ENCODE results near the gene LPAR1. TPM values are rescaled to one million over a fixed set of nuclear protein-coding genes. Genes with fewer than 3 reads are reported as not detected.

LPAR1 gene
- total RNA-seq, 8 experiments from 2014 or later, result 0.69 to 128 (median 8.0) TPM

DNA sequence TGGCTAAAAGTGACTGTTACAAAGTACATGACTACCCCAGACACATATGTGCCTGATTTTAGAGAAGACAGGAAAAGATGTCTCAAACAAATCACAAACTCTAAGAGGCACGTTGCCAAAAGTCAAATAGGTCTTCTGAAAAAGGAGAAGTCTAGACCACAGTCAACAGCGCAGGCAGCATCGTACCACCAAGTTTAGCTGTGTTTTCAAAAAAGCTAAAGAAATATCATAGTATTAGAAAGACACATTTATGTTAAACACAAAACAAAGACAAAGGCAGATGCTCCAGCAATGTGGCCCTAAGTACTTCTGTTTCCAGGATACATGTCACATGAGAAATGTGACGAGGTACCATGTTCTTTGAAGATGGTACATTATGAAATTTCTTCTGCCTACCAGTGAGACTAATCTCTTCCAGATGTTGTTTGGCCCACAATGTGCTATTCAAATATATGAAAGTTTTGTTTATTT is 43.5 kb downstream of the LPAR1 start:
- 32 to 100% (median 67%) methylated on average over 1 to 4 of the region's 4 CpGs; no CpG with 5 or more reads in 3 of the 10 experiments for WGBS, 10 experiments
- H3K4me1 ChIP-seq (replicated peaks in 1 of 2), result peaks cover 0 to 4% of the 10 kb centered on the region in 2 donors
- no peak overlapping the region for H3K27ac ChIP-seq
- in situ Hi-C loops (cut with MboI; ENCODE audit: low pct_unique_long_range_greater_than_20kb in 2 of 9, low sequenced_read_pairs in 9 of 9, unreplicated experiment in 9 of 9), result no loop called here
- peak in 3 of 8 experiments; percentile 10 to 58 (median 27) for ATAC-seq (replicated peaks in 6 of 8)
- H3K4me3 ChIP-seq, result no peak overlapping the region

DNA sequence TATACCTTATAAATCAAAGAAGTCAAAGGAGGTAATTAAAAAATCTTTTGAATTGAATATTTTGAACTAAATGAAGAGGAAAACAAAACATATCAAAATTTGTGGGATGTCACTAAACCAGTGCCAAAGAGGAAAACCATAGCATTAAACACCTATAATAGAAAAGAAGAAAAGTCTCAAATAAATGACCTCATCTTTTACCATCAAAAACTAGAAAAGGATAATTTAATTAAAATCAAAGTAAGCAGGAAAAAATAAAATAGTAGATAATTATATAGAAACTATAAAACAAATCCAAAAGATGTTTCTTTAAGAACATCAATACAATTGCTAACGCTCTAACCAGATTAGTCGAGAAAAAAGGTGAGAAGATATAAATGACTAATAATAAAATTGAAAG is 47.8 kb downstream of the LPAR1 start:
- 80 to 100% (median 94%) methylated on average over 1 to 2 of the region's 2 CpGs for WGBS, 10 experiments
- in situ Hi-C loops (cut with MboI; ENCODE audit: low pct_unique_long_range_greater_than_20kb in 2 of 9, low sequenced_read_pairs in 9 of 9, unreplicated experiment in 9 of 9), result no loop called here
- no peak overlapping the region for H3K4me3 ChIP-seq
- peaks cover 0 to 4% of the 10 kb centered on the region in 2 donors for H3K4me1 ChIP-seq (replicated peaks in 1 of 2)
- H3K27ac ChIP-seq, result no peak overlapping the region
- no peak for ATAC-seq (replicated peaks in 6 of 8)

DNA sequence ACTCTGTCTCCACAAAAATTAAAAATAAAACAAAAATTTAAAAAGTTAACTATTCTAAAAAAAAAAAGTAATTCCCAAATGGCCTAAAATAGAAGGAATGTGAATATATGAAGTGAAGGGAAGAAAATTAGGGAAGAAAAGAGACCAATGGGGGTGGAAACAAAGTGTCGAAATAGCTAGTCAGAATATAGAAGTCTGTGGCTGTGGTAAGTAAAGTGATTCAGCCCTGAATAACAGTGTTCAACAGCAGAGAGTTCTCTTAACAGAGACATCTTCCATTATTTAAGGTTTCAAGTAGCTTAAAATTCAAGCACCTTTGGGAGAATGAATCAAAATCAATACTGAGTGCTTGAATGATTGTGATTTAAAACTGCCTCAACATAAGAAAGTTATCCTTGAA is 51.7 kb downstream of the LPAR1 start:
- H3K4me3 ChIP-seq, result no peak overlapping the region
- in situ Hi-C loops (cut with MboI; ENCODE audit: low pct_unique_long_range_greater_than_20kb in 2 of 9, low sequenced_read_pairs in 9 of 9, unreplicated experiment in 9 of 9), result no loop called here
- peaks cover 0 to 4% of the 10 kb centered on the region in 2 donors for H3K4me1 ChIP-seq (replicated peaks in 1 of 2)
- no peak overlapping the region for H3K27ac ChIP-seq
- no peak for ATAC-seq (replicated peaks in 6 of 8)
- 80 to 100% (median 100%) methylated on average over 1 of the region's 1 CpG; no CpG with 5 or more reads in 1 of the 10 experiments for WGBS, 10 experiments

DNA sequence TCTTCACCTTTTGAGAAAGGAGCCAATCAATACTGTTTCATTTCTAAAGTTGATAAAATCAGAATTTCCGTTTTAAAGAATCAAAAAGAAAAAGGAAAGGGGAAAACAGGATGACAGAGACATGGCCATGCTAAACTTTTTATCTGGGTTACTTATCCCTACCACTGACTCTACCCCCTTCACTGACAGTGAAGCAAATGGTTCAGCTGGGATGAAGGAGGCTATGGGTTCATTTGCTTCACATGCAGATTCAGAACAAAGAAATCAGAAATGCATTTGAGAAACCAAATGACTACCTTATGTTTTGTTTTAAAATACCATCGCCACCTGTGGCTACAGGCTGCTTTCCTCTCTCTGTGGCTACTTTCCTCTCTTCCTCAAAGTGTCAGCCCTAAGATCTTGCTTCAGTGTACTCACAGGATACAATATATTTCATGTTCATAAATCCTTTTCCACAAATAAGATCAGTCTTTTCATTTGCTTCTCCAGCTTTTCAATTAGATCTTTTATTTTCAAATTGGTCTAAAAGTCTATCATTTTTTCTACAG is 53.3 kb downstream of the LPAR1 start:
- no peak for ATAC-seq (replicated peaks in 6 of 8)
- Histone ChIP-seq H3K4me3 (no peak overlapping the region), H3K27ac (no peak overlapping the region), H3K4me1 (replicated peaks in 1 of 2) (no peaks in the 10 kb centered on the region)
- in situ Hi-C loops (cut with MboI; ENCODE audit: low pct_unique_long_range_greater_than_20kb in 2 of 9, low sequenced_read_pairs in 9 of 9, unreplicated experiment in 9 of 9), result no loop called here
- WGBS, 10 experiments, result 23 to 100% (median 67%) methylated on average over 1 to 2 of the region's 2 CpGs; no CpG with 5 or more reads in 1 of the 10 experiments

- in situ Hi-C loops (cut with MboI; ENCODE audit: low pct_unique_long_range_greater_than_20kb in 2 of 9, low sequenced_read_pairs in 9 of 9, unreplicated experiment in 9 of 9), result no loop called here
Measured at GRCh38 chr9:110980261-110980660, 58.0 kb downstream of the LPAR1 start.

GRCh38 chr9:110979636-110980035 is 58.6 kb downstream of the LPAR1 start:
- Histone ChIP-seq H3K4me3 (no peak overlapping the region), H3K27ac (no peak overlapping the region), H3K4me1 (replicated peaks in 1 of 2) (no peaks in the 10 kb centered on the region)
- ATAC-seq (replicated peaks in 6 of 8), result peak in 1 of 8 experiments; percentile 18
- in situ Hi-C loops (cut with MboI; ENCODE audit: low pct_unique_long_range_greater_than_20kb in 2 of 9, low sequenced_read_pairs in 9 of 9, unreplicated experiment in 9 of 9), result no loop called here

More at GRCh38 chr9:110980261-110980660, 58.0 kb downstream of the LPAR1 start:
- Histone ChIP-seq H3K27ac (no peak overlapping the region), H3K4me3 (no peak overlapping the region), H3K4me1 (replicated peaks in 1 of 2) (no peaks in the 10 kb centered on the region)
- no peak for ATAC-seq (replicated peaks in 6 of 8)
- 50 to 100% (median 83%) methylated on average over 1 to 3 of the region's 3 CpGs; no CpG with 5 or more reads in 1 of the 10 experiments for WGBS, 10 experiments

DNA sequence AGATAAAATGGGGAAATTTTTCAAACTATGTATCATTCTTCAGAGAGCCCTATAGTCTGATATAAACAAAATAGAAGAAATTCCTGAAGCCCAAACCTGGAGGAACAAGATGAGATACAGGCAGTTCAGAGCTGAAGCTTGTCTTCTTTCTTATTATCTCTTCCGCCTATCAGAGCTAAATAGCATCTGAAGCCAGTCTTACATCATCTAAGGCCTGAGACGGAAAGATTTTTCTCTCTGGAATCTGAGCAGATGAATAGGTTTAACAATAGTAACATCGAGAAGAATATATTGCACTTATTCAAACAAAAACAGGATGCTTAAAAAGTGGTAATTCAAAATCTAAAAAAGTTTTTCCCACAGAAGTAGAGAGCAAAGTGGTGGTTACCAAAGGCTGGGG is 59.8 kb downstream of the LPAR1 start:
- in situ Hi-C loops (cut with MboI; ENCODE audit: low pct_unique_long_range_greater_than_20kb in 2 of 9, low sequenced_read_pairs in 9 of 9, unreplicated experiment in 9 of 9), result no loop called here
- no peak overlapping the region for H3K4me3 ChIP-seq
- no peak overlapping the region for H3K27ac ChIP-seq
- H3K4me1 ChIP-seq (replicated peaks in 1 of 2), result no peaks in the 10 kb centered on the region
- WGBS, 10 experiments, result 60 to 100% (median 87%) methylated on average over 1 to 3 of the region's 3 CpGs; no CpG with 5 or more reads in 1 of the 10 experiments
- ATAC-seq (replicated peaks in 6 of 8), result no peak

- 40 to 100% (median 70%) methylated on average over 1 to 2 of the region's 3 CpGs; no CpG with 5 or more reads in 6 of the 10 experiments for WGBS, 10 experiments
- in situ Hi-C loops (cut with MboI; ENCODE audit: low pct_unique_long_range_greater_than_20kb in 2 of 9, low sequenced_read_pairs in 9 of 9, unreplicated experiment in 9 of 9), result no loop called here
- no peak overlapping the region for H3K4me3 ChIP-seq
- H3K27ac ChIP-seq, result no peak overlapping the region
- no peaks in the 10 kb centered on the region for H3K4me1 ChIP-seq (replicated peaks in 1 of 2)
- no peak for ATAC-seq (replicated peaks in 6 of 8)
Measured at GRCh38 chr9:110977259-110977709, 61.0 kb downstream of the LPAR1 start.

DNA sequence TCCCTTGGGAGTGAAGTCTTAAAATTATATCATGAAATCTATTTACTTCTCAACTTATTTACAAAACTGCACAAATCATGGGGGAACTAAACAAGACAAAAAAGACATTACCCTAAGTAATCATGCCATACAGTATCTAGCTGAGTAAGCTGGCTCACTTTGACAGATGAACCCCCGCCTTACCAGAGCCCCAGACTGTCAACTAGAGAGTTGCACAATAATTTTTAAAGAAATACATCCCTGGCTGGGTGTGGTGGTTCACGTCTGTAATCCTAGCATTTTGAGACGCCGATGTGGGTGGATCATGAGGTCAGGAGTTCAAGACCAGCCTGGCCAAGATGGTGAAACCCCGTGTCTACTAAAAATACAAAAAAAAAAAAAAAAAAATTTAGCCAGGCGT is 62.3 kb downstream of the LPAR1 start:
- H3K4me1 ChIP-seq (replicated peaks in 1 of 2), result no peaks in the 10 kb centered on the region
- no peak overlapping the region for H3K4me3 ChIP-seq
- in situ Hi-C loops (cut with MboI; ENCODE audit: low pct_unique_long_range_greater_than_20kb in 2 of 9, low sequenced_read_pairs in 9 of 9, unreplicated experiment in 9 of 9), result no loop called here
- no peak overlapping the region for H3K27ac ChIP-seq
- peak in 2 of 8 experiments; percentile 81 for ATAC-seq (replicated peaks in 6 of 8)
- WGBS, 10 experiments, result 8 to 95% (median 87%) methylated on average over 2 to 6 of the region's 6 CpGs; no CpG with 5 or more reads in 6 of the 10 experiments

- Histone ChIP-seq H3K27ac (no peak overlapping the region), H3K4me1 (replicated peaks in 1 of 2) (no peaks in the 10 kb centered on the region), H3K4me3 (no peak overlapping the region)
- ATAC-seq (replicated peaks in 6 of 8), result no peak
- WGBS, 10 experiments, result 69 to 100% (median 95%) methylated on average over 1 to 2 of the region's 2 CpGs; no CpG with 5 or more reads in 4 of the 10 experiments
- in situ Hi-C loops (cut with MboI; ENCODE audit: low pct_unique_long_range_greater_than_20kb in 2 of 9, low sequenced_read_pairs in 9 of 9, unreplicated experiment in 9 of 9), result no loop called here
Measured at GRCh38 chr9:110975278-110975677, 63.0 kb downstream of the LPAR1 start.

- Histone ChIP-seq H3K27ac (no peak overlapping the region), H3K4me1 (replicated peaks in 1 of 2) (no peaks in the 10 kb centered on the region), H3K4me3 (no peak overlapping the region)
- in situ Hi-C loops (cut with MboI; ENCODE audit: low pct_unique_long_range_greater_than_20kb in 2 of 9, low sequenced_read_pairs in 9 of 9, unreplicated experiment in 9 of 9), result no loop called here
- 60 to 100% (median 88%) methylated on average over 1 to 5 of the region's 5 CpGs; no CpG with 5 or more reads in 2 of the 10 experiments for WGBS, 10 experiments
- no peak for ATAC-seq (replicated peaks in 6 of 8)
Measured at GRCh38 chr9:110971705-110972104, 66.6 kb downstream of the LPAR1 start.

DNA sequence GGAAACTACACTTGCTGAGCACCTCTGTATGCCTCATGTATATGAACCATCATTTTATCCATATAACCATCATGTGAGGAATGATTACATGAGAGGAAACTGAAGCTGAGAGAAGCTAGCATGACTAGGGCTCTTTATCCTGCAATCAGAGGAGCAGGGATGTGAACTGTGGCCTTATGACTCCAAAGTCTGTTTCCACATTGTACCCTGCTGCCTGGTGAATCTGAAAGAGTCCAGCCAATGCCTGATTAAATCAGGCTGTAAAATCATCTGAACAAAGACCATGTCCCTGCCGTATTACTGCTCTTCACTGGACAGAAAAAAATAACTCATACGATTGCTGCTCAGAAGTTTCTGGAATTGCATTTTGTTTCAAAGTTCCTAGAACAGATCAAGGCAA is 67.0 kb downstream of the LPAR1 start:
- H3K4me1 ChIP-seq (replicated peaks in 1 of 2), result no peaks in the 10 kb centered on the region
- no peak overlapping the region for H3K27ac ChIP-seq
- ATAC-seq (replicated peaks in 6 of 8), result no peak
- in situ Hi-C loops (cut with MboI; ENCODE audit: low pct_unique_long_range_greater_than_20kb in 2 of 9, low sequenced_read_pairs in 9 of 9, unreplicated experiment in 9 of 9), result no loop called here
- WGBS, 10 experiments, result 20 to 100% (median 76%) methylated on average over 1 to 2 of the region's 2 CpGs; no CpG with 5 or more reads in 1 of the 10 experiments
- no peak overlapping the region for H3K4me3 ChIP-seq

- H3K4me1 ChIP-seq (replicated peaks in 1 of 2), result no peaks in the 10 kb centered on the region
- in situ Hi-C loops (cut with MboI; ENCODE audit: low pct_unique_long_range_greater_than_20kb in 2 of 9, low sequenced_read_pairs in 9 of 9, unreplicated experiment in 9 of 9), result no loop called here
- 31 to 100% (median 80%) methylated on average over 1 to 4 of the region's 4 CpGs; no CpG with 5 or more reads in 2 of the 10 experiments for WGBS, 10 experiments
- no peak overlapping the region for H3K4me3 ChIP-seq
- peak in 2 of 8 experiments; percentile 44 to 54 for ATAC-seq (replicated peaks in 6 of 8)
- no peak overlapping the region for H3K27ac ChIP-seq
Measured at GRCh38 chr9:110969971-110970386, 68.3 kb downstream of the LPAR1 start.

- H3K4me3 ChIP-seq, result no peak overlapping the region
- in situ Hi-C loops (cut with MboI; ENCODE audit: low pct_unique_long_range_greater_than_20kb in 2 of 9, low sequenced_read_pairs in 9 of 9, unreplicated experiment in 9 of 9), result no loop called here
- H3K4me1 ChIP-seq (replicated peaks in 1 of 2), result no peaks in the 10 kb centered on the region
- no peak for ATAC-seq (replicated peaks in 6 of 8)
- H3K27ac ChIP-seq, result no peak overlapping the region
- 0 to 100% (median 90%) methylated on average over 1 to 4 of the region's 4 CpGs for WGBS, 10 experiments
Measured at GRCh38 chr9:110968096-110968495, 70.2 kb downstream of the LPAR1 start.

Measured in motor neuron (in vitro differentiated cells).